Liver (tissue), 9 donors: Measurements from ENCODE around the gene LHFPL2. TPM values are rescaled to one million over a fixed set of nuclear protein-coding genes. Genes with fewer than 3 reads are reported as not detected.

Experiments
- DNase-seq: peaks from one replicate; pipeline ENCODE4 v3.0.0-alpha.2; 2017; ENCODE audit warnings: low spot score
- H3K27ac ChIP-seq, 2 donors: one replicate each; pipeline ENCODE4 v1.7.0; 2013; ENCODE audit warnings: inconsistent platforms in 2 of 2, low read length in 2 of 2, control low read depth in 1 of 2, low read depth in 1 of 2, mild to moderate bottlenecking in 1 of 2
- H3K27me3 ChIP-seq, 4 donors: one replicate each; pipeline versions ENCODE4 v1.6.1 to v1.7.0; 2013; ENCODE audit warnings: low read length in 3 of 4, inconsistent platforms in 1 of 4, mild to moderate bottlenecking in 1 of 4, moderate library complexity in 1 of 4; ENCODE audit not compliant: control insufficient read depth in 4 of 4, insufficient read depth in 4 of 4
- H3K36me3 ChIP-seq, 4 donors: one replicate each; pipeline versions ENCODE4 v1.6.1 to v1.7.0; 2013; ENCODE audit warnings: low read length in 3 of 4, mild to moderate bottlenecking in 3 of 4, low read depth in 1 of 4, moderate library complexity in 1 of 4; ENCODE audit not compliant: control insufficient read depth in 4 of 4, insufficient read depth in 3 of 4
- H3K4me1 ChIP-seq, 4 donors: one replicate each; pipeline versions ENCODE4 v1.6.1 to v1.7.0; 2013; ENCODE audit warnings: low read length in 3 of 4, mild to moderate bottlenecking in 3 of 4, moderate library complexity in 1 of 4; ENCODE audit not compliant: control insufficient read depth in 4 of 4, insufficient read depth in 4 of 4
- H3K4me3 ChIP-seq, 3 donors: one replicate each; pipeline versions ENCODE4 v1.6.1 to v1.7.0; 2013; ENCODE audit warnings: low read length in 3 of 3, control low read depth in 1 of 3, low read depth in 1 of 3, mild to moderate bottlenecking in 1 of 3
- H3K9ac ChIP-seq, 2 donors: one replicate each; pipeline ENCODE4 v1.7.0; 2013; ENCODE audit warnings: low read length in 2 of 2, mild to moderate bottlenecking in 2 of 2, moderate library complexity in 2 of 2, control low read depth in 1 of 2, low read depth in 1 of 2
- H3K9me3 ChIP-seq, 4 donors: one replicate each; pipeline versions ENCODE4 v1.6.1 to v1.7.0; 2013; ENCODE audit warnings: low read length in 3 of 4; ENCODE audit not compliant: control insufficient read depth in 4 of 4
- ATF3 ChIP-seq: IDR thresholded peaks from 2 replicates; pipeline ENCODE4 v1.6.1; 2016; ENCODE audit warnings: antibody characterized with exemption
- CTCF ChIP-seq: fragments of 150-350 bp; IDR thresholded peaks from 2 replicates; pipeline ENCODE4 v1.5.1; 2017; ENCODE audit warnings: improper control_type of control experiment, low read depth, low read length; ENCODE audit not compliant: missing input control
- EGR1 ChIP-seq, 2 donors: IDR thresholded peaks; 2 replicates each; pipeline ENCODE4 v1.6.1; 2016 to 2018; ENCODE audit warnings: antibody characterized with exemption in 2 of 2, low read depth in 2 of 2
- FOXA2 ChIP-seq: IDR thresholded peaks from 2 replicates; pipeline ENCODE4 v1.6.1; 2016; ENCODE audit warnings: antibody characterized with exemption
- GABPA ChIP-seq, 2 donors: IDR thresholded peaks in 1 of 2; conservative IDR thresholded peaks in 1 of 2; 2 replicates each; pipeline ENCODE4 v1.6.1; 2016; ENCODE audit warnings: antibody characterized with exemption in 2 of 2, mild to moderate bottlenecking in 1 of 2, moderate library complexity in 1 of 2
- HNF4A ChIP-seq, 2 donors: conservative IDR thresholded peaks; 2 replicates each; pipeline ENCODE4 v1.6.1; 2016; ENCODE audit warnings: antibody characterized with exemption in 2 of 2, mild to moderate bottlenecking in 2 of 2
- HNF4G ChIP-seq: IDR thresholded peaks from 2 replicates; pipeline ENCODE4 v1.6.1; 2016; ENCODE audit warnings: antibody characterized with exemption
- JUND ChIP-seq, 2 donors: IDR thresholded peaks; 2 replicates each; pipeline ENCODE4 v1.6.1; 2016; ENCODE audit warnings: antibody characterized with exemption in 2 of 2
- MAX ChIP-seq: IDR thresholded peaks from 2 replicates; pipeline ENCODE4 v1.6.1; 2016; ENCODE audit warnings: antibody characterized with exemption
- NR2F2 ChIP-seq: IDR thresholded peaks from 2 replicates; pipeline ENCODE4 v1.6.1; 2016; ENCODE audit warnings: antibody characterized with exemption
- RAD21 ChIP-seq, 2 donors: IDR thresholded peaks; 2 replicates each; pipeline ENCODE4 v1.6.1; 2016; ENCODE audit warnings: antibody characterized with exemption in 2 of 2, mild to moderate bottlenecking in 2 of 2
- REST ChIP-seq: IDR thresholded peaks from 2 replicates; pipeline ENCODE4 v1.6.1; 2016; ENCODE audit warnings: antibody characterized with exemption, mild to moderate bottlenecking
- RXRA ChIP-seq, 2 donors: IDR thresholded peaks; 2 replicates each; pipeline ENCODE4 v1.6.1; 2017 to 2018; ENCODE audit warnings: antibody characterized with exemption in 2 of 2, mild to moderate bottlenecking in 1 of 2
- SP1 ChIP-seq: IDR thresholded peaks from 2 replicates; pipeline ENCODE4 v1.6.1; 2018; ENCODE audit warnings: antibody characterized with exemption, mild to moderate bottlenecking
- TAF1 ChIP-seq: conservative IDR thresholded peaks from 2 replicates; pipeline ENCODE4 v1.6.1; 2016; ENCODE audit warnings: antibody characterized with exemption, mild to moderate bottlenecking
- YY1 ChIP-seq: IDR thresholded peaks from 2 replicates; pipeline ENCODE4 v1.6.1; 2016; ENCODE audit warnings: antibody characterized with exemption, mild to moderate bottlenecking
- ZBTB33 ChIP-seq: IDR thresholded peaks from 2 replicates; pipeline ENCODE4 v1.6.1; 2016; ENCODE audit warnings: antibody characterized with exemption
- WGBS: extraction: QIAGEN DNeasy Blood & Tissue Kit; methylation state at CpG from one replicate; pipeline ENCODE4 v1.1.7; 2013; 5-methylcytosine and 5-hydroxymethylcytosine counted together
- polyA plus RNA-seq, 2 donors: library from polyadenylated mRNA; stranded (reverse) in 1 of 2; unstranded in 1 of 2; fragments of 200-250 nt in 1 of 2; fragments of >200 nt in 1 of 2; fragmentation: Nextera tagmentation in 1 of 2; extraction: Ambion mirVana in 1 of 2; gene quantifications; one replicate each; pipeline versions ENCODE4 v1.2.1 to v1.2.3, GENCODE V29; 2013 to 2015
- total RNA-seq, 2 donors: library from RNA; depleted of rRNA; stranded (reverse); fragments of >200 nt; gene quantifications; one replicate each; pipeline ENCODE4 v1.2.3, GENCODE V29; 2014
- donor health status: healthy.
- donor health status: healthy.
- donor health status: healthy.
- donor health status: healthy.
- donor health status: healthy.

The LHFPL2 gene
- total and polyA plus RNA-seq, 4 donors = 1.6 to 9.4 (median 5.6) TPM

GRCh38 chr5:78512435-78512834 is 136.1 kb downstream of the LHFPL2 start:
- 97% methylated on average over 3 of the region's 3 CpGs for WGBS
- H3K9me3 ChIP-seq = no peaks in the 10 kb centered on the region

GRCh38 chr5:78511121-78511906 is 137.3 kb downstream of the LHFPL2 start:
- no peaks in the 10 kb centered on the region for H3K9me3 ChIP-seq
- H3K4me1 ChIP-seq = peaks cover 0 to 18% (median 10%) of the 10 kb centered on the region in 4 donors
- TF ChIP-seq TAF1 = no peak
- no peak for TF ChIP-seq YY1
- 90% methylated on average over 10 of the region's 10 CpGs for WGBS
- no peak overlapping the region for H3K27ac ChIP-seq
- no peaks in the 10 kb centered on the region for H3K27me3 ChIP-seq
- DNase-seq = no peak
- no peaks in the 10 kb centered on the region for H3K36me3 ChIP-seq
- no peak overlapping the region for H3K9ac ChIP-seq
- no peak overlapping the region for H3K4me3 ChIP-seq

More at GRCh38 chr5:78512435-78512834, 136.1 kb downstream of the LHFPL2 start:
- H3K9ac ChIP-seq = no peak overlapping the region
- TF ChIP-seq RAD21 (IDR thresholded peaks at IDR 0.05) = no peak
- no peak for TF ChIP-seq MAX
- no peak for TF ChIP-seq HNF4A (conservative IDR thresholded peaks at IDR 0.05)
- H3K4me3 ChIP-seq = no peak overlapping the region
- DNase-seq = no peak
- peaks cover 0 to 18% (median 10%) of the 10 kb centered on the region in 4 donors for H3K4me1 ChIP-seq
- no peaks in the 10 kb centered on the region for H3K27me3 ChIP-seq
- no peak overlapping the region for H3K27ac ChIP-seq
- H3K36me3 ChIP-seq = no peaks in the 10 kb centered on the region

GRCh38 chr5:78509884-78510769 is 138.4 kb downstream of the LHFPL2 start:
- H3K9me3 ChIP-seq = no peaks in the 10 kb centered on the region
- peaks cover 0 to 18% (median 10%) of the 10 kb centered on the region in 4 donors for H3K4me1 ChIP-seq
- peak; percentile 69 for DNase-seq
- 12% methylated on average over 61 of the region's 61 CpGs for WGBS
- no peaks in the 10 kb centered on the region for H3K27me3 ChIP-seq
- H3K4me3 ChIP-seq = peak overlapping the region; percentile 31 to 37 (median 36)
- peak overlapping the region in 1 of 2 donors; percentile 47 for H3K27ac ChIP-seq
- H3K9ac ChIP-seq = peak overlapping the region in 1 of 2 donors; percentile 36
- no peaks in the 10 kb centered on the region for H3K36me3 ChIP-seq
- peak; percentile 7 to 46 for TF ChIP-seq RAD21 (IDR thresholded peaks at IDR 0.05)
- no peak for TF ChIP-seq REST
- TF ChIP-seq FOXA2 = no peak
- TF ChIP-seq JUND (IDR thresholded peaks at IDR 0.05) = no peak
- TF ChIP-seq MAX = no peak
- no peak for TF ChIP-seq ZBTB33
- TF ChIP-seq NR2F2 = no peak
- peak; percentile 58 to 66 for TF ChIP-seq RXRA (IDR thresholded peaks at IDR 0.05)
- TF ChIP-seq HNF4A (conservative IDR thresholded peaks at IDR 0.05) = peak; percentile 55 to 72
- TF ChIP-seq YY1 = peak; percentile 54
- TF ChIP-seq ATF3 = no peak
- no peak for TF ChIP-seq HNF4G
- TF ChIP-seq TAF1 = no peak
- TF ChIP-seq CTCF = no peak
- TF ChIP-seq EGR1 (IDR thresholded peaks at IDR 0.05; ENCODE audit: low read depth in 2 of 2) = no peak
- TF ChIP-seq GABPA (IDR thresholded peaks at IDR 0.05 in 1 of 2, conservative IDR thresholded peaks at IDR 0.05 in 1 of 2) = no peak
- peak; percentile 43 for TF ChIP-seq SP1
